ENCODE results near the gene OTOG.
A peak's percentile ranks its signal among the peaks of the same experiment; 100 is the strongest.

Gene OTOG, protein sequence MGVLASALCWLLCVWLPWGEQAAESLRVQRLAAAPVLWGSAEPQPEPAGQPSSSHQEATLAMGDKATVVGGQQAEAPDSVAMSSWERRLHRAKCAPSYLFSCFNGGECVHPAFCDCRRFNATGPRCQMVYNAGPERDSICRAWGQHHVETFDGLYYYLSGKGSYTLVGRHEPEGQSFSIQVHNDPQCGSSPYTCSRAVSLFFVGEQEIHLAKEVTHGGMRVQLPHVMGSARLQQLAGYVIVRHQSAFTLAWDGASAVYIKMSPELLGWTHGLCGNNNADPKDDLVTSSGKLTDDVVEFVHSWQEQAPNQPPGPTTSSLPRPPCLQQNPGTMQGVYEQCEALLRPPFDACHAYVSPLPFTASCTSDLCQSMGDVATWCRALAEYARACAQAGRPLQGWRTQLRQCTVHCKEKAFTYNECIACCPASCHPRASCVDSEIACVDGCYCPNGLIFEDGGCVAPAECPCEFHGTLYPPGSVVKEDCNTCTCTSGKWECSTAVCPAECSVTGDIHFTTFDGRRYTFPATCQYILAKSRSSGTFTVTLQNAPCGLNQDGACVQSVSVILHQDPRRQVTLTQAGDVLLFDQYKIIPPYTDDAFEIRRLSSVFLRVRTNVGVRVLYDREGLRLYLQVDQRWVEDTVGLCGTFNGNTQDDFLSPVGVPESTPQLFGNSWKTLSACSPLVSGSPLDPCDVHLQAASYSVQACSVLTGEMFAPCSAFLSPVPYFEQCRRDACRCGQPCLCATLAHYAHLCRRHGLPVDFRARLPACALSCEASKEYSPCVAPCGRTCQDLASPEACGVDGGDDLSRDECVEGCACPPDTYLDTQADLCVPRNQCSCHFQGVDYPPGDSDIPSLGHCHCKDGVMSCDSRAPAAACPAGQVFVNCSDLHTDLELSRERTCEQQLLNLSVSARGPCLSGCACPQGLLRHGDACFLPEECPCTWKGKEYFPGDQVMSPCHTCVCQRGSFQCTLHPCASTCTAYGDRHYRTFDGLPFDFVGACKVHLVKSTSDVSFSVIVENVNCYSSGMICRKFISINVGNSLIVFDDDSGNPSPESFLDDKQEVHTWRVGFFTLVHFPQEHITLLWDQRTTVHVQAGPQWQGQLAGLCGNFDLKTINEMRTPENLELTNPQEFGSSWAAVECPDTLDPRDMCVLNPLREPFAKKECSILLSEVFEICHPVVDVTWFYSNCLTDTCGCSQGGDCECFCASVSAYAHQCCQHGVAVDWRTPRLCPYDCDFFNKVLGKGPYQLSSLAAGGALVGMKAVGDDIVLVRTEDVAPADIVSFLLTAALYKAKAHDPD (N-terminal part only)

GRCh38 chr11:17547051-17547577 is at the start of gene OTOG:
TSS of gene OTOG (plus strand) at chr11:17547259. CDS start at chr11:17547373, 114 bp downstream.
- peak; percentile 59 for DNase-seq

GRCh38 chr11:17498058-17498457 is 49.0 kb upstream of the OTOG start:
- peak; percentile 48 for DNase-seq

DNA sequence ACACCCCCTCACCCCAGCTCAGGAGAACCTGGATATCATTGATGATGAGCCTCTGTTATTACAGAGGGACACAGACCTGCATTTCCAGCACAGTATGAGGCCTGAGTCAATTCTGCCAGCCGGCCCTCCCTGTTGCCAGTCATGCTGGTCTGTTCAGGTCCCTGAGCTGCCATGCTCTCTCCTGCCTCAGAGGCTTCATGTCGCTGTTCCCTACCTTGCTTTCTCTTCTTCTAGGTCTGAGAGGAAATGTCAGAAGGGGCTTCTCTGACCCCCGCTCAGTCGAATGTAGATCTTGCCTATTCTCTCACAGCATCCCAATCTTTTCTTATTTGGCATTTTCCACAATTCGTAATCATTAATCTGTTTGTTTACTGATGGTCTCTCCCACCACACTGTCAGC is 48.6 kb upstream of the OTOG start:
- DNase-seq = no peak

DNA sequence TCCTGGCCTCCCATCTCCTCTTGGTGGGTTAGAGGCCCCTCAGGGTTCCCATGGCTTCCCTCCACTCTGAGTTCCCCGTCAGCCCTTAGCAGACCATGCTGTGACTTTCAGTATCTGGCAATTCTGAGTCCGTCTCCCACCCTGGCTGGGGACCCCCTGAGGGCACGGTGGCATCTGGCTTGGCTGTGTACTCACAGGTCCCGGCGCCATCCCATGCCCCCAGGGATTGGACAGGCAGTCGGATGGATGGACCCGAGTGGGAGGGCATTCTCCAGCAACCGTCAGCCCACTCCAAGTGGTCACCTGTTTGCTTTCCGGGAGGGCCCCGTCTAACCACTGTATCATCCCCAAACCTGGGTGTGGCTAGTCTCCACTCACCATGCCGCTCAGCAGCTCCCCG is 46.4 kb upstream of the OTOG start:
- DNase-seq = no peak

DNA sequence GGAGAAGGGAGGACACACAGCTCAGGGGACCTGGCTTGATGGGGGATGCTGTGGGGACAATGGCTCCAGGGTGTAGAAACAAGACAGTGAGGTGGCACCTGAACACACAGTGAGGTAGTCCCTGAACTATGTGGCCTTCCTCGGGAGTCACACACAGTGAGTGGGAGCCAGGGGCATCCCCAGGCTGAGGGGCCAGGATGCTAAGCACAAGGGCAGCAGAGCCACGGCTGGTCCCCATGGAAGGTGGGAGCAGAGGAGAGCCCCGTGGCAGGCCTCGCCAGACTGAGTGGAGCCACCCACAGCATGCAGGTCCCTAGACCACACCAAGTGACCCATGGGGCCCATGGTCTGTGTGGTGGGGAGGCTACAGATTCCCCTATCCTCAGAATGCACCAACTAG is 44.4 kb upstream of the OTOG start:
- no peak for DNase-seq

DNA sequence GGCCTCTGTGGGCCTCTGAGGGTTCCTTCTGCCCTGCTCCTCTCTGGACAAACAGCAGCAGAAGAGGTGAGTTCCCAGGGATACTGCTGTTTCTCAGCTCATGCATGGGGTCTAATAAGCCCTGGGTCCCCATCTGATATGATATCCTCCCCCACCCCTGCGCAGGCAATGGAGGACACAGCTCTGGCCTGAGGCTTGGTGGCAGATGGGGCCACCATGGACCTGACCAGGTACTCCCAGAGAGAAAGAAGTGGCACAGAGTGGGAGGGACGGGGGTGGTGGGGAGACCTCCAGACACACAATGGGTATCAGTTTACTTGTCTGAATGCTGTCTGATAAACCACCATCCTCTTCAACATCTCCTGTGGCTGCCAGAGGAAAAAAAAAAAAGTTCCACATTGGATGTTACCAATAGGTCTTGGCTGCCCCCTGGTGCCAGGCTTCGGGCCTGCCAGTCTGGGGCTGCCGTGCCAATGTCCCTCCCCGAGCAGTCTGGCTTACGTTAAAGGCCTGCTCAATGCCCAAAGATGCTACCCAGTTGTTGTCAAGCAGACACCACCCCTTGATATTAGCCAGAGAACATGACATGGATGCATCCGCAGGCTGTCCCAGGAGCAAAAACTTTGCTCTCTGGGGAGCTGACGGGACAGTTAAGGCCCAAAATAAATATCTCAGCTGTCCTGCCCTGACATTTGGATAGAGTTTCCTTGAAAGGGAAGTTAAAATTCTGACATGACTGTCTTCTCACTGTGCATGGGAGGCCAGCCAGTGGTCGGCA is 42.5 kb upstream of the OTOG start:
- DNase-seq = peak; percentile 82

DNA sequence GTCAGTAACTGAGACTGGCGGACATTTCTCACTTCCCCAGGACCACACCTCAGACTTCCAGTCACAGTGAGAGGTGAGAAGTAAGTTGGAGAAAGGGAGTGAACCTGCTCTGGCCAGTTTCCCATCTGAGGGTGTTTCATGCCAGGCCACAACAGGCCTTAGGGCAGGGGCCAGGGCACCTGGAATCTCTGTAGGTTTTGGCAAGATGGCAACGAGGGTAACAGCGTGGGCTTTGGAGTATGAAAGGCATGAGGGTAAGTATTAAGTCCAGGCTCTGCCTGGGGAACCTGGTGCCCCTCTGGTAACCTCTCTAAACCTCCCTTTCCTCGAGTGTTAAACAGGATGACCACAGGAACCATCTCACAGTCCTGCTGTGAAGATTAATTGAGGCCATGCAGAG is 41.9 kb upstream of the OTOG start:
- DNase-seq = no peak

DNA sequence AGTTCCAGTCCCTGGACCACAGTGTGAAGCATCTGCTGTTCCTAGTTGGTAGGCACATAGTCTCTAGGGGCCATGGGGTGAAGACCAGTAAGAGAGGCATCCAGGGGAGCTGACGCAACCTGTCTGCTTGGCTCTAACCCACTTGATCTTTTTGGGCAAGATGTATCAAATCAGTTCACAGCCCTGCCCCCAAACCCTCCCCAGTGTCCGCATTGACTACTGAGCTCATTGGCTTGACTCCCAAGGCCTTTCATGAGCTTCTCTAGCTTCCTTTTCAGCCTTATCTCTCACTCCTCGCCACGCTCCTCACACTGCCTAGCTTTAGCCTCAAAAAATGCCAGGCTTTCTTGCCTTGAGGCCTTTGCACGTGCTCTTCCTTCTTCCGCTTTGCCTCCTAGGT is 40.7 kb upstream of the OTOG start:
- DNase-seq = no peak

DNA sequence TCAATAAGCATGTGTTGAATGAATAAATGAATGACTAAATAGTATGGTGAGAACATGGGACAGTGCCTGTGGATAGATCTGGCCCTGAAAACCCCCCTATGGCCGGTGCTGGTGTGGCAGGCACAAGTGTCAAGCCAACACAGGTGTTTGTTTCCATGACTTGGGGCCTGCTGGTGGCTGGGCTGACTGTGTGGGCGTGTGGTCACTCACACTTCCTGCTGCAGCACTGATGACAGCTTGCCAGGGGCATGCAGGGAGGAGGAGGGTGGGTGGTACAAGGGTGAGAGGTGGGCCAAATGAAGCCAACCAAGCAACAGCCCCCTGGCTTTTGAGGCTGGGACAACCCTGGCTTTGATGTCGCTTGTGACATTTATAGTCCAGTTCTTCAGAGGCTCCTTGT is 40.1 kb upstream of the OTOG start:
- DNase-seq = no peak

DNA sequence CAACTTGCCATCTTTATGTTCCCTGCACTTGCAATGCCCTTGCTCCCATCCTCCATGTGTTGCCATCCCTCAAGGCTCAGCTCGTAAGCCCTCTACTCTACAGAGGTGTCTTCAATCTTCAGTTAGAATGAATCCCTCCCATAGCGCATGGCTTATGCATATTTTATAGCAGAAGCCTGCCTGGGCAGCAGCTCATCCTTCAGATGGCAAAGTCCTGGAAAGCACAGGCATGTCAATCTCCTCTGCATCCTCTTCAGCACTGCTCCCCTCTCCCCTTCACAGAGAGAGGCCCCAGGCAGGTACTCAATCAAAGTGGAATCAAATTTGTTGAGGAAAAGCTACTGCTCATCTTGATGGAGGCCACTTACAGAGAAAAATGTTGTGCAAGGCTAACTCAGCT is 39.3 kb upstream of the OTOG start:
- no peak for DNase-seq

GRCh38 chr11:17508306-17508705 is 38.8 kb upstream of the OTOG start:
- no peak for DNase-seq

DNA sequence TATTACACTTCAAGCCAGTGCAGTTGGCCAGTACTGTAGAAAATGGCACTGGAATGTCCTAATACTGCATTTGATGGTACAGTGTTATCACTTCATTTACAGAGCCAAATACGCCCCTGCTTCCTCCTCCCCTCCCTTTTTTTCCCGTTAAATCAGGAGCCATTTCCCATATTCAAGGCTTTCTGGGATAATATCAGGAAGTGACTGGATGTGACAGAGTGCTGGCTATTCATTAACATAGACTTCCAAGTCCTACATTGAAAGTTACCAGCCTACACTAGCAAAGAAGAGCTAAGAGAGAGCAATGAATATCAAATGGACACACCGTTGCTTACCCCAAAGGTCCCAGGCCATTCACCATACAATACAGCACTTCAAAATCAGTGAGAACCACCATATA is 38.3 kb upstream of the OTOG start:
- DNase-seq = no peak

DNA sequence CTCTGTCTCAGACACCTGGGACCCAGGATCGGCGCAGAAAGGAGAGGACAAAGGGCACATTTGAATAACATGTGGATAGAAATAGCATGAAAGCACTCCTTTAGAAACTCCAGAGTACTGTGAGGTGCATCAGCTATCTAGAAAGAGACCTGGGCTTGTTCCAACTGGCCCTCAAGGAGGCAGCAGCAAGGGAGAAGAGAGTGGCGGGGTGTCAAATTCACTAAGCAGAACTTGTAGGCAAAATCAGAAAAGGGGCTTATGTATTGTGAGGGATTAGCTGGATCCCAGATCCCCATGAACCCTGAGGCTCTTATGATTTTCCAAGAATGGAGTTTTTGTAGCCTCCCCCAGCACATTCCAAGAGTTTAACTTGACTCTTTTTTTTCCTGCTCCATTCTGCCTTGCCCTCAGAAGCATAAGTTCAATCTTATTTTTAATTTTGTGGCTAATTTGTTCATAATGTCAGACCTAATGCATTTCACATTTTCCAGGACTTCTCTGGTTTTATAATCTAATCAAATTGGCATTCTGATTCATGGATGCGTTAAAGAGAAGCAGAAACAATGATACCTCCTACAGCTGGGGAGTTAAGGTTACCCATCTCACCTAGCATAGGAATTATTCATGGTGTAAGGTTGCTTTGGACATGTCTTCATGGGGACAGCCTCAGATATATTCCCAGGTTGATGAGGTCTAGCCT is 36.4 kb upstream of the OTOG start:
- no peak for DNase-seq

DNA sequence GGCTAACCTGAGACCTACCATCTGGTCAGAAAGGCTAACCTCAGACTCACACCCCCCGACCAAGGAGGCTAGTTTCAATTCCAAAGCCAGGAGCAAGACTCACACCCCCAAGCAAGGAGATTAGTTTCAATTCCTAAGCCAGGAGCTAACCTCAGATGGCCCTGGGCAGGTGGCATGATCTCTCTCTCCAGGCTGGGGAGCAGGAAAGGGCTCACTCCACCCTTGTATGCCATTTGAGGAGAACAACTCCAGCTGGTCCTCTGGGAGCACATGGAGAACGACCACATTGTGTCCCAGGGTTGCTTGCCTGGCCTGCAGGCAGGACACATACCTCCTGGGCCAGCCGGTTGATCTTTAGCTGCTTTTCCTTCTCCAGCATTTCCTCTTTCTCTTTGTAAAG is 35.5 kb upstream of the OTOG start:
- no peak for DNase-seq

DNA sequence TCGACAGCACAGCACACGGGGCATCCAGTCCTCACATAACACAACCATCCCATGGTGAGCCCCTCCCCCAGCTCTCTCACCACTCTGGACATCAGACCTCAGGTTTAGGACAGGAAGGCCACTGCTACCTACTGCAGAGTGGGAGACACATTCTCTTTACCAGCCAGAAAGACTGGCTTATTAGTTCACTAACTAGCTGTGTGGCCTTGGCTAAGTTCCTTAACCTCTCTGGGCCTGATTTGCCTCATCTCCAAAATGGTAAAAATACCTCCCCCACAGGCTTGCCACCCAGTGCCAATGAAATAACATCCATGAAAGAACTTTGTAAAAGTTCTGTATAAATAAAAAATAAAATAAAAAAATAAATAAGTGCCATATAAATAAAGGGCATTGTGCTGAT is 35.0 kb upstream of the OTOG start:
- no peak for DNase-seq

- DNase-seq = no peak
These were observed 33.2 kb upstream of the OTOG start for GRCh38 chr11:17513853-17514252.

GRCh38 chr11:17514476-17514875 is 32.6 kb upstream of the OTOG start:
- no peak for DNase-seq

DNA sequence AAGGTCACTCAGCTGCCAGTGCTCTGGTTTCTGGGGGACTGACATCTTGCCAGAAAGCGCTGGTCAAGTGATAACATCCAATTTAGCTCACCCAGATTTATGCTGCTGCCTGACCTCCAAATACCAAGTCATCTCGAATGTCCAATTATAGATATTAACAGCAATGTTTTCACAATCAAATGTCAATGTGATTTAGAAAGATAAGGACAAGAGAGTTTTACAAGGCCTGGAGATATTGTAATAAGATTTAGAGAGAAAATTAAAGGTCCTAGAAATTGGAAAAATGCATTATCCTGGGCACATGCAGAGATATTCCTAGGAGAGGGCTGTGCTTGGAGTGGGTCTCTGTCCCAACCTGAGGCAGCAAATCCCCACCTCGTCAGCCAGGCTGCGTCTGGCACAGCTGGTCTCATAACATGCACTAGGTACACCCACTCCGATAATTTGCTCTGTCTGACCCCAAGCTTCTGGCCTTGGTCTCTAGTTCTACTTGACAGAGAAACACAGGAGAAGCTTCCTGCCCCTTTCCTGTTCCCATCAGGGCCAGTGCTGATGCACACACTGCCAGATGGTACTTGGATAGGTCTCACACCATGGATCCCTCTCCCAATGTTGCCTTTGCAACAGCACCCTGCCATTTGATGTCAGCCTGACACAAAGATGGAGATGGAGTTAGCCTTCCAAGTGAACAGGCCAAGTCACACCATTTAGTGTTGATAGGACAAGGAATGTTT is 31.4 kb upstream of the OTOG start:
- DNase-seq = no peak

DNA sequence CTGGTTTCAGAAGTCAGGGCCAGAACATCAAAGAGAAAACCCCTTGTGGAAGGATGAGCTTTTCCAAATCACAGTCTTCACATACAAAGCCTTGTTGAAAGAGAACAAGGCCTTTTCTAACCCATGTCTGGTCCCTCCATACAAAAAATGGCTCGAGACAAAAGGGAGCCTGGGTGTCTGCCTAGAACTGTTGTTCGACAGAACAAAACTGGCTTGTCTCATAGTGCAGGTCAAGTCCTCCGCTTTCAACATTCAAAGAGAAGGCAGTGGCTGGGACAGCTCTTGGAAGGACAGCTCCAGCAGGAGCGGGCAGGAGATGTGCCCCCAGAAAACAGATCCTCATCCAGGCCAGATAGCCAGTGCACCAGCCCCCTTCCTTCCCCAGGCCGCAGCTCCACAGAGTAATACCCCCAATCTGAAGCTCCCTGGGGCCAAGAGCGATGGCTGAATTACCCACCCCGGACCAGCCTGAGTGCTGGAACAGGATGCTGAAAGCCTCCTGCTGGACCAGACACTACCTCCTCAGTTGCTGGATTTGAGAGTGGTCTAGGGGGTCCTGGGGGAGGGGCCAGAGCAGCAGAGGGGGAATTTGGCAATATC is 30.4 kb upstream of the OTOG start:
- no peak for DNase-seq

DNA sequence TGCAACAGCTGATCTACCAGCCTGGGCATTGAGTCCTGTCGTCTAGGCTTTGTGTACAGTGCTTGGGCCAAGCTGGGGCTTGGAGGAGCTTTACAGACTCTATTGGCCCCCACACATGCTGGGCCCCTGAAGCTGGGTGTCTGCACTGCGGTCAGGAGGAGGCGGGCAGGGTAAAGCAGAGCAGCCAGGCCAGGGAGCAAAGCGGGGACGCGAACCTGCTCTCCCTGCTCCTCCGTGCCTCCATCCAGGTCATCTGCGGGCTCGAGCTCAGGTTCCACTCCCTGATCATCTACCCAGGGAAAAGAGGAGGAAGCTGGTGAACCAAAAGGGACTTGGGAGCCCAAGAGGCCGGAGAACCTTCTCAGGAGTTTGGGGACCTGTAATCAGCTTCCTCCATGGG is 29.9 kb upstream of the OTOG start:
- no peak for DNase-seq

Data from NCI-H1436 (cell line).